ENCODE data around the gene GGCT. TPM values are rescaled to one million over a fixed set of nuclear protein-coding genes. Genes with fewer than 3 reads are reported as not detected.

GGCT gene
- total and polyA plus RNA-seq, 2 donors (not counting 3 experiments of a cell fraction or from before 2014, with no cell fraction given): 21.1 to 44.3 TPM

GRCh38 chr7:30465046-30465810 is 39.4 kb downstream of the GGCT start:
- FAIRE-seq (no peak), DNase-seq (ENCODE audit: low read depth, low spot score) (no peak)
- no peaks in the 10 kb centered on the region for H3K9me3 ChIP-seq (replicated peaks; ENCODE audit: control insufficient read depth, insufficient read depth, low read length)

More at GRCh38 chr7:30465046-30465810, 39.4 kb downstream of the GGCT start:
- Histone ChIP-seq H3K4me2 (ENCODE audit: insufficient read depth, low read length) (no peak overlapping the region), H3K79me2 (ENCODE audit: control insufficient read depth, insufficient read depth, low read length) (peaks cover 59% of the 10 kb centered on the region), H3K4me1 (ENCODE audit: control insufficient read depth, extremely low read depth, insufficient read depth, low read length) (peaks cover 25% of the 10 kb centered on the region), H3K9me1 (replicated peaks; ENCODE audit: control insufficient read depth, extremely low read depth, insufficient read depth, low read length) (no peaks in the 10 kb centered on the region), H4K20me1 (replicated peaks; ENCODE audit: control insufficient read depth, extremely low read depth, insufficient read depth, low read length) (no peaks in the 10 kb centered on the region), H3K4me3 (replicated peaks in 1 of 3; ENCODE audit: insufficient read depth in 1 of 3, low read depth in 1 of 3, low read length in 3 of 3) (no peak overlapping the region), H3K27ac (ENCODE audit: insufficient read depth, low read depth, low read length) (no peak overlapping the region), H3K27me3 (ENCODE audit: control insufficient read depth in 2 of 2, insufficient read depth in 2 of 2, low read length in 2 of 2) (no peaks in the 10 kb centered on the region), H3K9ac (replicated peaks; ENCODE audit: extremely low read depth, insufficient read depth, low read length) (no peak overlapping the region), H2AFZ (ENCODE audit: low read depth, low read length) (no peak overlapping the region), H3K36me3 (ENCODE audit: control insufficient read depth in 2 of 2, extremely low read depth in 1 of 2, insufficient read depth in 2 of 2, low read length in 2 of 2) (peaks cover 0 to 7% of the 10 kb centered on the region in 2 experiments)
- ChIA-PET POLR2A (no interaction called here), CTCF (interaction anchor here (0.6 to 1.1 kb wide), 3 partner anchors 13 to 42 kb away, joined by 3 to 4 read pairs (median 3); partner anchors contain the start of gene NOD1)
- TF ChIP-seq FOS (IDR thresholded peaks at IDR 0.05; ENCODE audit: borderline replicate concordance, insufficient read depth, low read length): no peak
- TF ChIP-seq CTCF (IDR thresholded peaks at IDR 0.05; ENCODE audit: extremely low read depth in 1 of 2, insufficient read depth in 1 of 2, low read depth in 1 of 2, low read length in 2 of 2): no peak
- dilution Hi-C loops (cut with MboI; ENCODE audit: extremely low pct_ligation_motif_present, low sequenced_read_pairs): no loop called here
- BruUV-seq (replicated peaks): no TSS peak
- intact Hi-C loops (cut with micrococcal nuclease): loop anchor here (5.0 kb wide), 1 partner anchor 303 kb away; no protein-coding TSS in a partner anchor
